Naive thymus-derived CD4-positive, alpha-beta T cell (primary cell): ENCODE results near the gene GPS1. TPM values are rescaled to one million over a fixed set of nuclear protein-coding genes. Genes with fewer than 3 reads are reported as not detected.

Source experiments
- ATAC-seq: fragments of 150-1000 bp; cut with Tn5 transposase; 2 replicates; pipeline ENCODE4 v1.10.0; 2021; ENCODE audit warnings: mild to moderate bottlenecking, moderate library complexity
- CTCF ChIA-PET: fragments of 350-600 bp; sonication (Branson Sonifier 250); formaldehyde crosslinking; loops from one replicate; lab custom pipeline; 2021; ENCODE audit warnings: antibody characterized with exemption; lab: Charles Lee
- POLR2A ChIA-PET: fragments of 350-600 bp; sonication (Branson Sonifier 250); formaldehyde crosslinking; loops from one replicate; lab custom pipeline; 2021; ENCODE audit warnings: antibody characterized with exemption, inconsistent platforms; lab: Charles Lee
- DNase-seq, 9 donors: peaks; one replicate each; pipeline versions ENCODE4 v3.0.0 to v3.0.0-alpha.2; 2020 to 2022; ENCODE audit warnings: mixed read lengths in 1 of 9
- H3K27ac ChIP-seq: one replicate; pipeline ENCODE4 v1.7.0; 2013; ENCODE audit warnings: mild to moderate bottlenecking, low read depth, low read length, moderate library complexity
- H3K27me3 ChIP-seq, 2 donors: one replicate each; pipeline ENCODE4 v1.7.0; 2013; ENCODE audit warnings: low read length in 2 of 2, mild to moderate bottlenecking in 2 of 2, moderate library complexity in 2 of 2; ENCODE audit not compliant: control insufficient read depth in 2 of 2, insufficient read depth in 2 of 2
- H3K36me3 ChIP-seq, 3 experiments: 1 replicate in 2 of 3; 2 replicates in 1 of 3; pipeline ENCODE4 v1.7.0; 2013; ENCODE audit warnings: low read length in 3 of 3, mild to moderate bottlenecking in 3 of 3, moderate library complexity in 1 of 3; ENCODE audit not compliant: insufficient read depth in 3 of 3, control insufficient read depth in 2 of 3
- H3K4me1 ChIP-seq, 2 donors: one replicate each; pipeline ENCODE4 v1.7.0; 2013; ENCODE audit warnings: low read length in 2 of 2, mild to moderate bottlenecking in 2 of 2, moderate library complexity in 1 of 2; ENCODE audit not compliant: control insufficient read depth in 2 of 2, insufficient read depth in 2 of 2
- H3K4me3 ChIP-seq: 2 replicates; pipeline ENCODE4 v1.7.0; 2013; ENCODE audit warnings: mild to moderate bottlenecking, low read length
- H3K9me3 ChIP-seq, 3 experiments: 1 replicate in 2 of 3; 2 replicates in 1 of 3; pipeline ENCODE4 v1.7.0; 2013; ENCODE audit warnings: low read length in 3 of 3; ENCODE audit not compliant: control insufficient read depth in 2 of 3
- H3K27ac Mint-ChIP-seq, 9 donors: one replicate each; pipeline ENCODE4 v1.8.0; 2020 to 2022; ENCODE audit warnings: mixed read lengths in 9 of 9, mild to moderate bottlenecking in 8 of 9, moderate library complexity in 5 of 9, inconsistent platforms in 2 of 9
- H3K27me3 Mint-ChIP-seq, 5 donors: one replicate each; pipeline ENCODE4 v1.8.0; 2021 to 2022; ENCODE audit warnings: mixed read lengths in 5 of 5, mild to moderate bottlenecking in 1 of 5
- H3K36me3 Mint-ChIP-seq, 5 donors: one replicate each; pipeline ENCODE4 v1.8.0; 2020 to 2022; ENCODE audit warnings: mixed read lengths in 5 of 5, mild to moderate bottlenecking in 3 of 5, inconsistent platforms in 1 of 5
- H3K4me1 Mint-ChIP-seq, 7 donors: one replicate each; pipeline ENCODE4 v1.8.0; 2020 to 2022; ENCODE audit warnings: mixed read lengths in 7 of 7, mild to moderate bottlenecking in 3 of 7, inconsistent platforms in 1 of 7
- H3K4me3 Mint-ChIP-seq, 10 donors: one replicate each; pipeline ENCODE4 v1.8.0; 2020 to 2022; ENCODE audit warnings: mild to moderate bottlenecking in 10 of 10, mixed read lengths in 10 of 10, moderate library complexity in 6 of 10, inconsistent platforms in 2 of 10
- H3K9me3 Mint-ChIP-seq, 11 donors: one replicate each; pipeline ENCODE4 v1.8.0; 2020 to 2022; ENCODE audit warnings: mixed read lengths in 11 of 11, mild to moderate bottlenecking in 4 of 11, inconsistent platforms in 1 of 11, moderate library complexity in 1 of 11
- intact Hi-C, 2 donors: fragments of 100-400 bp; cut with micrococcal nuclease; formaldehyde crosslinking; loops; one replicate each; pipeline ENCODE4 v1.15.1; 2023
- polyA plus RNA-seq, 2 donors: library from polyadenylated mRNA; unstranded; fragments of 300-500 nt; fragmentation: Illumina TruSeq; gene quantifications; one replicate each; pipeline ENCODE4 v1.2.3, GENCODE V29; 2021
- total RNA-seq, 6 experiments: library from RNA in 5 of 6; stranded (reverse) in 5 of 6; gene quantifications; 1 replicate in 5 of 6; 2 replicates in 1 of 6; pipeline ENCODE4 v1.2.3 and lab custom pipeline; 2021 to 2026

Gene GPS1
- total and polyA plus RNA-seq, 7 experiments from 2014 or later, result 68.3 to 124 (median 82.6) TPM

DNA sequence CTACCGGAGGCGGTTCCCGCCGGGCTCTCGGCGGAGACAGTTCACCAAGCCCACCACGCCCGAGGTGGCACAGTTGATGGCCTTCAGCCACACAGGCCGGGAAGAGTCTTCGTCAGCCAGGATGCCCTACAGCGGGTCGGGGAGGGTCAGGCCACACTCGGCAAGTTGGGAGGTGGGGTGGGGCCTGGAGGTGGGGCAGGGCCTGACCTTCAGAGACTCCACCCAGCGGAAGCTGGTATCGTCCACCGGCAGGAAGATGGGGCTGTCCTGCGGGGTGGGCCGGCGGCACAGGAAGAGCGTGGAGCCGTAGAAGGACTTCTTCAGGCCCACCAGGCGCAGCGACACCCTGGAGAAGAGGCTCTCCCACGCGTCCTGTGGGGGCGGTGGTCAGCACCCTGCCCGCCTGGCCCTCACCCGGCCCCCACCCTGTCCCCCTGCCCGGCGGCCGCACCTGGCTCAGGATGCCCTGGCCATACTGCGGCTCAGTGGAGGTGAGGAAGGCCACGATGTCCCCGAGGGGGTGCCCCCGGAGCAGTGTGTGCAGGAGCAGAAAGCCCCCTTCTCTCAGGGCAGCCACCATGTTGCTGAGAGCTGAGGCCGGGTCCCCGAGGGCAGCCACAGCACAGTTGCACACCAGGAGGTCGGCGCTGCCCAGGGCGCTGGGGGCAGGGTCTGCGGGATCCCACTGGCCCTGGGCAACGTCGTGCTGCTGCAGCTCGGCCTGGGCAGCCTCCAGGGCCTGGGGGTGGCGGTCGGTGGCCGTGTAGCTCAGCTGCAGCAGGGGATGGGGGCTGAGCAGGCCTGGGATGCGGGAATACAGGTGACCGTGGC, 33.5 kb downstream of the GPS1 start:
- H3K4me1 Mint-ChIP-seq, result no peaks in the 10 kb centered on the region
- H3K36me3 Mint-ChIP-seq, result peaks cover 0 to 9% (median 0%) of the 10 kb centered on the region in 5 donors
- DNase-seq (peak in 1 of 9 donors; percentile 9), ATAC-seq (no peak)
- Histone ChIP-seq H3K9me3 (no peaks in the 10 kb centered on the region), H3K4me3 (no peak overlapping the region), H3K27me3 (no peaks in the 10 kb centered on the region), H3K4me1 (no peaks in the 10 kb centered on the region), H3K36me3 (peaks cover 0 to 99% (median 8%) of the 10 kb centered on the region in 3 experiments), H3K27ac (no peak overlapping the region)
- H3K4me3 Mint-ChIP-seq, result no peak overlapping the region
- ChIA-PET CTCF (no interaction called here), POLR2A (interaction anchor here (0.5 kb wide), 1 partner anchor 81 kb away, joined by 7 read pairs; no protein-coding TSS in a partner anchor)
- H3K27me3 Mint-ChIP-seq, result no peaks in the 10 kb centered on the region
- intact Hi-C loops, result no loop called here
- no peak overlapping the region for H3K27ac Mint-ChIP-seq
- no peaks in the 10 kb centered on the region for H3K9me3 Mint-ChIP-seq

- peaks cover 0 to 99% (median 8%) of the 10 kb centered on the region in 3 experiments for H3K36me3 ChIP-seq
- Mint-ChIP-seq H3K4me3 (no peak overlapping the region), H3K27me3 (no peaks in the 10 kb centered on the region), H3K9me3 (no peaks in the 10 kb centered on the region), H3K27ac (no peak overlapping the region), H3K4me1 (no peaks in the 10 kb centered on the region), H3K36me3 (peaks cover 0 to 9% (median 0%) of the 10 kb centered on the region in 5 donors)
- ChIA-PET CTCF (no interaction called here), POLR2A (no interaction called here)
- H3K4me3 ChIP-seq, result no peak overlapping the region
- no peaks in the 10 kb centered on the region for H3K27me3 ChIP-seq
- no peak for ATAC-seq
- no peaks in the 10 kb centered on the region for H3K4me1 ChIP-seq
- H3K27ac ChIP-seq, result no peak overlapping the region
- intact Hi-C loops, result no loop called here
- DNase-seq, result no peak
- H3K9me3 ChIP-seq, result no peaks in the 10 kb centered on the region
Measured at GRCh38 chr17:82085931-82086764, 34.5 kb downstream of the GPS1 start.

GRCh38 chr17:82086941-82087906, 35.5 kb downstream of the GPS1 start:
- H3K4me1 Mint-ChIP-seq, result no peaks in the 10 kb centered on the region
- intact Hi-C loops, result no loop called here
- no peaks in the 10 kb centered on the region for H3K9me3 ChIP-seq
- H3K4me3 ChIP-seq, result no peak overlapping the region
- peak in 1 of 9 donors; percentile 9 for DNase-seq
- no peak overlapping the region for H3K27ac ChIP-seq
- H3K36me3 ChIP-seq, result peaks cover 0 to 100% (median 6%) of the 10 kb centered on the region in 3 experiments
- H3K4me1 ChIP-seq, result no peaks in the 10 kb centered on the region
- H3K9me3 Mint-ChIP-seq, result no peaks in the 10 kb centered on the region
- CTCF ChIA-PET, result no interaction called here
- H3K27ac Mint-ChIP-seq, result no peak overlapping the region
- H3K4me3 Mint-ChIP-seq, result no peak overlapping the region
- no peak for ATAC-seq
- H3K27me3 Mint-ChIP-seq, result no peaks in the 10 kb centered on the region
- POLR2A ChIA-PET, result no interaction called here
- H3K27me3 ChIP-seq, result no peaks in the 10 kb centered on the region
- peaks cover 0 to 9% (median 0%) of the 10 kb centered on the region in 5 donors for H3K36me3 Mint-ChIP-seq

DNA sequence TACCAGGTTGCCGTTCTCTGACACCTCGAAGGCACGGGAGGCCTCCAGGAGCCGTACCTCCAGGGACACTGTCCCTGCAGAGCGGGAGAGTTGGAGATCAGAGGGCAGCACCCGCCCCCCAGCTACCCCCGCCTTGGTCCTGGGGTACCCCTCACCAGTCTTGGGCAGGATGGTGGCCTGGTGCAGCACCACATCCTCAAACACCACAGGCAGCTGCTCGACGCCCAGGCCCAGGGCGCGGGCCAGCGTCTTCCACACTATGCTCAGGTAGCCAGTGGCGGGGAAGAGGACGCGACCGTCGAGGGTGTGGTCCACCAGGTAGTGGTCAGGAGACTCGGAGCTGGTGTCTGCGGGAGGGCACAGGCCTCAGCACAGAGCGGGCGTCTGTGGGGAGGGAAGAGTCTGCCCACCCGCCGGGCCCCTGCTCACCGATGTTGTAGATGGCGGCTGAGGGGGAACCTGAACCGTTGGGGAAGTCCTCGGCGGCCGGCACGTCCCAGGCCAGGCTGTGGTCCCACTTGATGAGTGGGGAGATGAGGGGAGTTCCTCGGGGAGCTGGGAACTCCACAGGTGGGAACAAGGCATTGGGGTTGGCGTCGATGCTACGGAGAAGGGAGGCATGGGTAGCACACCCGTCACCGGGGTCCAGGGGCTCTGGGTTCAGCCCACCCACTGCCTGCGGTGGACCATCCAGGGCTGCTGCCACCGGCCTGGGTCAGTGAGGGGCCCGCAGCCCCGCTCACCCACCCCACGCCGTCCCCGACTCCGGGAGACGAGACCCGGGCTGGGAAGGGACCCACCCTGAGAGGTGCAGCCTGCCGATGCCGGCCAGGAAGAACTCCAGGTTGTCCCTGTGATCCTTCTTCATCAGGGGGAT, 36.5 kb downstream of the GPS1 start:
- Histone ChIP-seq H3K36me3 (peaks cover 0 to 100% (median 5%) of the 10 kb centered on the region in 3 experiments), H3K4me1 (no peaks in the 10 kb centered on the region), H3K27me3 (no peaks in the 10 kb centered on the region), H3K27ac (no peak overlapping the region), H3K4me3 (no peak overlapping the region), H3K9me3 (no peaks in the 10 kb centered on the region)
- no peaks in the 10 kb centered on the region for H3K9me3 Mint-ChIP-seq
- peak in 1 of 9 donors; percentile 14 for DNase-seq
- intact Hi-C loops, result no loop called here
- ChIA-PET POLR2A (no interaction called here), CTCF (no interaction called here)
- no peaks in the 10 kb centered on the region for H3K4me1 Mint-ChIP-seq
- peak overlapping the region in 2 of 9 donors; percentile 9 to 43 for H3K27ac Mint-ChIP-seq
- ATAC-seq, result no peak
- H3K36me3 Mint-ChIP-seq, result peaks cover 0 to 7% (median 0%) of the 10 kb centered on the region in 5 donors
- no peak overlapping the region for H3K4me3 Mint-ChIP-seq
- no peaks in the 10 kb centered on the region for H3K27me3 Mint-ChIP-seq

DNA sequence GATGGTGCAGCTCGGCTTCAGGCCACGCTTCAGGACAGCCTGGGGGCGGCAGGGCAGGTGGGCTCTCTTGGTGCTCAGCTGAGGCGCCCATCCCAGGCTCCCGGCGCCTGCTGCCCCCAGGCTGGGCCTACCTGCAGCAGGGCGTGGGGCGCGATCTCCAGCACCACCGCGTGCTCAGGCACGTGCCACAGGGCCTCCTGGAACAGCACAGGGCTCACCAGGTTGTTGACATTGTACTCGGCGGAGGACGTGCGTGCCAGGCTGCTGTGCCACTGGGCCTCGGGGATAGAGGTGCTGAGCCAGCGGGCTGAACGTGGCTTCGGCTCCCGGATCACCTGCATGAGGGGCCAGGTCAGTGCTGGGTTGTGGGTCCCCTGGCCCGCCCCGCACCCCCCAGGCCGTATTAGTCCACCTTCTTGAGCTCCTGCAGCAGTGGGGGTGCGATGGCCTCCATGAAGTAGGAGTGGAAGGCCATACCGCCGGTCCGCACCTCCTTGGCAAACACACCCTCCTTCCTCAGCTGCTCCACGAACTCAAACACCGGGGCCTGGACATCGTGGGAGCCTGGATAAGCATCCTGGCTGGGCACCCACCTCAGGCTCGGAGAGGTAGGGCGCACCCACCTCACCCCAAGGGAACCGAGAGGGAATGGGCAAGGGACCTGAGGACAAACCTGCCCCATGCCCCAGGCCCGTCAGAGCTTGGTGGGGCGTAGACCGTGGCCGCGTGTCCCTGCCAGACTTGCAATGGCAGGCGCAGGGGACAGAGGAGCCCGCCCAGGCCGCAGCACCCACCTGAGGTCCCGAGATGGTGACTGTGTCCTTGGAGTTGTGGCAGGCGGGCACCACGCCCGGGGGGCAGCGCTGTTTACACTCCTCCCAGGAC, 37.4 kb downstream of the GPS1 start:
- Histone ChIP-seq H3K27ac (no peak overlapping the region), H3K4me3 (no peak overlapping the region), H3K4me1 (no peaks in the 10 kb centered on the region), H3K27me3 (no peaks in the 10 kb centered on the region), H3K9me3 (no peaks in the 10 kb centered on the region), H3K36me3 (peaks cover 0 to 99% (median 5%) of the 10 kb centered on the region in 3 experiments)
- H3K27ac Mint-ChIP-seq, result no peak overlapping the region
- H3K4me3 Mint-ChIP-seq, result no peak overlapping the region
- POLR2A ChIA-PET, result no interaction called here
- intact Hi-C loops, result no loop called here
- H3K36me3 Mint-ChIP-seq, result peaks cover 0 to 3% (median 0%) of the 10 kb centered on the region in 5 donors
- CTCF ChIA-PET, result no interaction called here
- ATAC-seq, result no peak
- no peaks in the 10 kb centered on the region for H3K27me3 Mint-ChIP-seq
- no peaks in the 10 kb centered on the region for H3K9me3 Mint-ChIP-seq
- peak in 1 of 9 donors; percentile 10 for DNase-seq
- H3K4me1 Mint-ChIP-seq, result no peaks in the 10 kb centered on the region
